Measurements from ENCODE around the gene ALOX5.
A peak's percentile ranks its signal among the peaks of the same experiment; 100 is the strongest.

ALOX5 gene

GRCh38 chr10:45418849-45419675 lies 45.0 kb downstream of the ALOX5 start:
- TF ChIP-seq CTCF (IDR thresholded peaks at IDR 0.05; ENCODE audit: low read length, missing control alignments): no peak
- peak; percentile 72 for DNase-seq (ENCODE audit: low read depth)

DNA sequence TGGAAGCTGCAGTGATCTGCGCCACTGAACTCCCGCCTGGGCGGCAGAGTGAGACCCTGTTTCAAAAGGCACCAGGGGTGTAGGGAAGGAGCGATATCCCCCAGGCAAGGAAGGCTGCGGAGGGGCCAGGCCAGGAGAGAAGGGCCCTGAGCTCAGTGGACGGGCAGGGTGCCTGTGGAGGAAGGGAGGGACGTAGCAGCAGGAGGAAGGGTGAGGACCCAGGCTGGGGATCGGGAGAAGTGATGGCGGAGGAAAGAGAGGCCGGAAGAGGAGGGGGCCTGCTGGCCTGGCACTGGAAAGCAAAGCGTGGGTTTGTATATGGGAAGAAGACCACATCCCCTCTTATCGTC lies 45.6 kb downstream of the ALOX5 start:
- DNase-seq (ENCODE audit: low read depth): no peak
- peak overlapping the region; percentile 54 for H3K4me3 ChIP-seq (replicated peaks; ENCODE audit: low read depth, low read length)
- no peak for TF ChIP-seq CTCF (IDR thresholded peaks at IDR 0.05; ENCODE audit: low read length, missing control alignments)

More at GRCh38 chr10:45418849-45419675, 45.0 kb downstream of the ALOX5 start:
- peak overlapping the region; percentile 54 for H3K4me3 ChIP-seq (replicated peaks; ENCODE audit: low read depth, low read length)

DNA sequence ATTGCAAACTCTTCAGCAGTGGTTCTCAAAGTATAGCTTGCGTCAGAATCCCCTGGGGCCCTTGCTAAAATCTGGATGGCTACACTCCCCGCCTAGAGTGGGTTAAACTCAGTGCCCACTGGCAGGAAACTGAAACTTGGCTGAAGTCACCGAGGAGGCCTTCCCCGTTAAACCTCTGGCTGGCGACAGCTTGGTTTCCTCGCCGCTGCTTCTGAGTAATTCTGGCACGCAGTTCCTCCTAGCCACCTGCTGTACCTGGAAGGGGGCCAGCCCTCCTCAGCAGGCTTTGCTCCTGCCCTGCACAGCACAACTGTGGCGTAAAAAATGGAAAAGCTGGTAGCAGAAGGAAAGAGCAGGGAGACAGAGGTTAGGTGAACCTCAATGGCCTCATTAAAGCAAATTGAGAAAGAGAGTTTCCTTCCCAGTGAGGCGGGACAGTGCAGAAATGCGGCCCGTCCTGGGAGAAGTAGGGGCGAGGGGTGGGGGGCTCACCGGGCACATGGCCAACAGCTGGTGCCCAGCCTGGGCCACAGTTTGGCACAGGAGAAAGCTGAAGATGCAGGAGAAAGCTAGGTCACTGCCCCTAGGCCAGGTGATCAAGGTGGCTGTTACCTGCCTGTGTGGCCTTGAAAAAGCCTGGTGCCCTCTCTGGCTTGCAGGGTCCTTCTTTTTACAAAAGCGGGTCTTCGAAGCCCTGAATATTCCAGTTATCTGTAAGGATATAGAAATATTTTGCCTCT lies 46.6 kb downstream of the ALOX5 start:
- no peak for TF ChIP-seq CTCF (IDR thresholded peaks at IDR 0.05; ENCODE audit: low read length, missing control alignments)
- no peak overlapping the region for H3K4me3 ChIP-seq (replicated peaks; ENCODE audit: low read depth, low read length)
- DNase-seq (ENCODE audit: low read depth): peak; percentile 84

GRCh38 chr10:45421221-45422097 lies 47.4 kb downstream of the ALOX5 start:
- no peak overlapping the region for H3K4me3 ChIP-seq (replicated peaks; ENCODE audit: low read depth, low read length)
- DNase-seq (ENCODE audit: low read depth): no peak
- no peak for TF ChIP-seq CTCF (IDR thresholded peaks at IDR 0.05; ENCODE audit: low read length, missing control alignments)

- no peak for TF ChIP-seq CTCF (IDR thresholded peaks at IDR 0.05; ENCODE audit: low read length, missing control alignments)
- H3K4me3 ChIP-seq (replicated peaks; ENCODE audit: low read depth, low read length): no peak overlapping the region
- no peak for DNase-seq (ENCODE audit: low read depth)
Measured at GRCh38 chr10:45422207-45422865, 48.3 kb downstream of the ALOX5 start.

All from fibroblast of pulmonary artery (primary cell).